H1 (cell line): ENCODE results near the gene SLC15A1. TPM values are rescaled to one million over a fixed set of nuclear protein-coding genes. Genes with fewer than 3 reads are reported as not detected.

Source experiments
- EZH2 ChIP-seq: fragments of 200-600 bp; sonication (generic); IDR thresholded peaks from 2 replicates; pipeline ENCODE4 v1.7.1; 2012; ENCODE audit warnings: low read depth, mild to moderate bottlenecking, moderate library complexity, low read length, inconsistent platforms; ENCODE audit not compliant: severe bottlenecking
- polyA plus RNA-seq, 7 experiments: library from polyadenylated mRNA; depleted of rRNA in 3 of 7; stranded (reverse) in 5 of 7; unstranded in 2 of 7; fragments of >200 nt in 5 of 7; fragments of 200-250 nt in 2 of 7; gene quantifications; 1 replicate in 5 of 7; 2 replicates in 1 of 7; 4 replicates in 1 of 7; pipeline versions ENCODE4 v1.2.1 to v1.2.3, GENCODE V29; 2011 to 2013; ENCODE audit warnings: missing spikeins in 2 of 7, mixed read lengths in 2 of 7
- total RNA-seq: library from RNA; stranded (reverse); fragmentation: NEBNext Ultra II Directional; extraction: Animal tissue kit (Norgen Biotek cat#: 25700); gene quantifications from 2 replicates; pipeline ENCODE4 v1.2.1, GENCODE V29; 2021
- TF ChIP-seq, protein P1 (sequence below): fragments of 300-600 bp; sonication (generic); IDR thresholded peaks from 2 replicates; pipeline ENCODE4 v1.7.1; 2012; ENCODE audit warnings: low read length, moderate library complexity, mild to moderate bottlenecking, inconsistent platforms; ENCODE audit not compliant: insufficient replicate concordance

Gene SLC15A1
- total and polyA plus RNA-seq, 2 of the 8 experiments (the other 6 are each of a cell fraction or from before 2014, with no cell fraction given), result 1.3 to 2.4 TPM

DNA sequence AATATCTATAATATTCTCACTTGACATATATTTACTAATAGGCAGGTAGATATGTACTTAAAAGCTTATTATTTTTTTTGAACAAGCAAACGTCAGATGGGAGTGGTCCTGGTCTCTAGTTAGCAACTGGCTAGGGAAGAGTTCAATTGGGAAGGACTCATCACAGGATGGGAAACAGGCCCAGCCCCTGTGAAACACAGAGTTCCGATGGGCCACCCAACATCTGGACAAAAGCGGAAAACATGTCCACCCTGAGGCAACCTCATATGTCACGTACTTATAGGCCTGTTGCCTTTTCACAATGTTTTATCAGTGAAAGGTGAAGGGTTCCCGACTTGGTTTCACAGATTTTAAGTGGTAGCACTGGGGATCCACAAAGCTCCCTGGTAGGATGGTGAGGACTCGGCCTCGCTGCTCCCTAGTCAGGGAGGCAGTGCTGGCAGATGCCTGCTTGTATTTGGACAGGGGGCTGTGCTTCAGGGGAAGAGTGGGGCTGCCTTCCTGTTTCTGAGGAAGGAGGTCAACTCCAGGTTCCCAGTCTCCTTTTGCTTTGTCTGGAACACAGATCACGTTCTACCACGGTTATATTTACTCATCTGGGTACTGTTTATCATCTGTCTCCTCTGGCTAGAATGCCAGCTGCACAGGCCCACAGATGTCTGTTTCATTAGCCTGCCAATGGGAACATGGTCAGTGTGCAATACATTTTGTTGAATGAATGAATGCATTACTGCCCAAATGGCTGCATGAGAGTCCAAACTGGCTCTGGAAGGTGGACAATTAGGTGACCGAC is 49.4 kb upstream of the SLC15A1 start (continued):
- TF ChIP-seq, protein P1, sequence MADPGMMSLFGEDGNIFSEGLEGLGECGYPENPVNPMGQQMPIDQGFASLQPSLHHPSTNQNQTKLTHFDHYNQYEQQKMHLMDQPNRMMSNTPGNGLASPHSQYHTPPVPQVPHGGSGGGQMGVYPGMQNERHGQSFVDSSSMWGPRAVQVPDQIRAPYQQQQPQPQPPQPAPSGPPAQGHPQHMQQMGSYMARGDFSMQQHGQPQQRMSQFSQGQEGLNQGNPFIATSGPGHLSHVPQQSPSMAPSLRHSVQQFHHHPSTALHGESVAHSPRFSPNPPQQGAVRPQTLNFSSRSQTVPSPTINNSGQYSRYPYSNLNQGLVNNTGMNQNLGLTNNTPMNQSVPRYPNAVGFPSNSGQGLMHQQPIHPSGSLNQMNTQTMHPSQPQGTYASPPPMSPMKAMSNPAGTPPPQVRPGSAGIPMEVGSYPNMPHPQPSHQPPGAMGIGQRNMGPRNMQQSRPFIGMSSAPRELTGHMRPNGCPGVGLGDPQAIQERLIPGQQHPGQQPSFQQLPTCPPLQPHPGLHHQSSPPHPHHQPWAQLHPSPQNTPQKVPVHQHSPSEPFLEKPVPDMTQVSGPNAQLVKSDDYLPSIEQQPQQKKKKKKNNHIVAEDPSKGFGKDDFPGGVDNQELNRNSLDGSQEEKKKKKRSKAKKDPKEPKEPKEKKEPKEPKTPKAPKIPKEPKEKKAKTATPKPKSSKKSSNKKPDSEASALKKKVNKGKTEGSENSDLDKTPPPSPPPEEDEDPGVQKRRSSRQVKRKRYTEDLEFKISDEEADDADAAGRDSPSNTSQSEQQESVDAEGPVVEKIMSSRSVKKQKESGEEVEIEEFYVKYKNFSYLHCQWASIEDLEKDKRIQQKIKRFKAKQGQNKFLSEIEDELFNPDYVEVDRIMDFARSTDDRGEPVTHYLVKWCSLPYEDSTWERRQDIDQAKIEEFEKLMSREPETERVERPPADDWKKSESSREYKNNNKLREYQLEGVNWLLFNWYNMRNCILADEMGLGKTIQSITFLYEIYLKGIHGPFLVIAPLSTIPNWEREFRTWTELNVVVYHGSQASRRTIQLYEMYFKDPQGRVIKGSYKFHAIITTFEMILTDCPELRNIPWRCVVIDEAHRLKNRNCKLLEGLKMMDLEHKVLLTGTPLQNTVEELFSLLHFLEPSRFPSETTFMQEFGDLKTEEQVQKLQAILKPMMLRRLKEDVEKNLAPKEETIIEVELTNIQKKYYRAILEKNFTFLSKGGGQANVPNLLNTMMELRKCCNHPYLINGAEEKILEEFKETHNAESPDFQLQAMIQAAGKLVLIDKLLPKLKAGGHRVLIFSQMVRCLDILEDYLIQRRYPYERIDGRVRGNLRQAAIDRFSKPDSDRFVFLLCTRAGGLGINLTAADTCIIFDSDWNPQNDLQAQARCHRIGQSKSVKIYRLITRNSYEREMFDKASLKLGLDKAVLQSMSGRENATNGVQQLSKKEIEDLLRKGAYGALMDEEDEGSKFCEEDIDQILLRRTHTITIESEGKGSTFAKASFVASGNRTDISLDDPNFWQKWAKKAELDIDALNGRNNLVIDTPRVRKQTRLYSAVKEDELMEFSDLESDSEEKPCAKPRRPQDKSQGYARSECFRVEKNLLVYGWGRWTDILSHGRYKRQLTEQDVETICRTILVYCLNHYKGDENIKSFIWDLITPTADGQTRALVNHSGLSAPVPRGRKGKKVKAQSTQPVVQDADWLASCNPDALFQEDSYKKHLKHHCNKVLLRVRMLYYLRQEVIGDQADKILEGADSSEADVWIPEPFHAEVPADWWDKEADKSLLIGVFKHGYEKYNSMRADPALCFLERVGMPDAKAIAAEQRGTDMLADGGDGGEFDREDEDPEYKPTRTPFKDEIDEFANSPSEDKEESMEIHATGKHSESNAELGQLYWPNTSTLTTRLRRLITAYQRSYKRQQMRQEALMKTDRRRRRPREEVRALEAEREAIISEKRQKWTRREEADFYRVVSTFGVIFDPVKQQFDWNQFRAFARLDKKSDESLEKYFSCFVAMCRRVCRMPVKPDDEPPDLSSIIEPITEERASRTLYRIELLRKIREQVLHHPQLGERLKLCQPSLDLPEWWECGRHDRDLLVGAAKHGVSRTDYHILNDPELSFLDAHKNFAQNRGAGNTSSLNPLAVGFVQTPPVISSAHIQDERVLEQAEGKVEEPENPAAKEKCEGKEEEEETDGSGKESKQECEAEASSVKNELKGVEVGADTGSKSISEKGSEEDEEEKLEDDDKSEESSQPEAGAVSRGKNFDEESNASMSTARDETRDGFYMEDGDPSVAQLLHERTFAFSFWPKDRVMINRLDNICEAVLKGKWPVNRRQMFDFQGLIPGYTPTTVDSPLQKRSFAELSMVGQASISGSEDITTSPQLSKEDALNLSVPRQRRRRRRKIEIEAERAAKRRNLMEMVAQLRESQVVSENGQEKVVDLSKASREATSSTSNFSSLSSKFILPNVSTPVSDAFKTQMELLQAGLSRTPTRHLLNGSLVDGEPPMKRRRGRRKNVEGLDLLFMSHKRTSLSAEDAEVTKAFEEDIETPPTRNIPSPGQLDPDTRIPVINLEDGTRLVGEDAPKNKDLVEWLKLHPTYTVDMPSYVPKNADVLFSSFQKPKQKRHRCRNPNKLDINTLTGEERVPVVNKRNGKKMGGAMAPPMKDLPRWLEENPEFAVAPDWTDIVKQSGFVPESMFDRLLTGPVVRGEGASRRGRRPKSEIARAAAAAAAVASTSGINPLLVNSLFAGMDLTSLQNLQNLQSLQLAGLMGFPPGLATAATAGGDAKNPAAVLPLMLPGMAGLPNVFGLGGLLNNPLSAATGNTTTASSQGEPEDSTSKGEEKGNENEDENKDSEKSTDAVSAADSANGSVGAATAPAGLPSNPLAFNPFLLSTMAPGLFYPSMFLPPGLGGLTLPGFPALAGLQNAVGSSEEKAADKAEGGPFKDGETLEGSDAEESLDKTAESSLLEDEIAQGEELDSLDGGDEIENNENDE, result no peak
- TF ChIP-seq EZH2, result no peak
